Mesangial cell (primary cell): ENCODE data around the gene DPT. TPM values are rescaled to one million over a fixed set of nuclear protein-coding genes. Genes with fewer than 3 reads are reported as not detected.

Source experiments
- total RNA-seq: library from RNA; depleted of rRNA; stranded (reverse); fragments of >200 nt; gene quantifications from 2 replicates; pipeline ENCODE4 v1.2.3, GENCODE V29; 2015

The DPT gene
- 0.13 TPM in 1 of 2 replicates, not detected in the other for total RNA-seq

GRCh38 chr1:168728473-168729404, at the start of gene DPT:
DPT (minus strand) TSS chr1:168729206; CDS start chr1:168729174, 32 bp downstream.

Other genes starting within 250 kb of the DPT start
- gene XCL2, start 185.2 kb downstream of the DPT start, total RNA-seq = not detected in 2 replicates
- gene XCL1, start 152.6 kb downstream of the DPT start, total RNA-seq = not detected in 2 replicates